Activated CD4-positive, alpha-beta T cell treated with anti-CD3 and anti-CD28 coated beads for 48 hours (primary cell): Measurements from ENCODE around the gene ADD3.
"Not testable (repeated sequence)": the region's sequence is repeated elsewhere in the genome, so short reads cannot be mapped to it uniquely, and the experiment has no call there.

Source experiments
- DNase-seq: peaks from one replicate; pipeline ENCODE4 v3.0.0-alpha.2; 2020

The ADD3 gene

DNA sequence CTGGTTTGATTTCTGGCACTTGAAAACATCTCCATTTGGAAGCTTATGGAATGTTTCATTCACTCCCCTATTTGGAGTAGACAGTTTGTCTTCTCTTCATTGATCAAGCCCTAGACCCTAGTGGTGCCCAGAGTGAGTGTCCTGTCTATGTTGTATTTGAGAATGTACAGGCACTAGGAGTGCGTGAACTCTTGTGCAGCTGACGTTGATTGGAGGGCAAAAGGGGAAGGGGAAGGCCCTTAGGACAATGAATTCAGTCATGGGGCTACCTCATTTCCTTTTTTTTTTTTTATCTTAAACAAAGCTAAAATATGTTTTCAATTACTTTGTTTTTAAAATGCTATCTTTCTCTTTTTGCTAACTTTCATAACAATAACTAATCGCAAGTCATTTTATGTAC is 66.5 kb downstream of the ADD3 start:
- DNase-seq, result peak; percentile 36

DNA sequence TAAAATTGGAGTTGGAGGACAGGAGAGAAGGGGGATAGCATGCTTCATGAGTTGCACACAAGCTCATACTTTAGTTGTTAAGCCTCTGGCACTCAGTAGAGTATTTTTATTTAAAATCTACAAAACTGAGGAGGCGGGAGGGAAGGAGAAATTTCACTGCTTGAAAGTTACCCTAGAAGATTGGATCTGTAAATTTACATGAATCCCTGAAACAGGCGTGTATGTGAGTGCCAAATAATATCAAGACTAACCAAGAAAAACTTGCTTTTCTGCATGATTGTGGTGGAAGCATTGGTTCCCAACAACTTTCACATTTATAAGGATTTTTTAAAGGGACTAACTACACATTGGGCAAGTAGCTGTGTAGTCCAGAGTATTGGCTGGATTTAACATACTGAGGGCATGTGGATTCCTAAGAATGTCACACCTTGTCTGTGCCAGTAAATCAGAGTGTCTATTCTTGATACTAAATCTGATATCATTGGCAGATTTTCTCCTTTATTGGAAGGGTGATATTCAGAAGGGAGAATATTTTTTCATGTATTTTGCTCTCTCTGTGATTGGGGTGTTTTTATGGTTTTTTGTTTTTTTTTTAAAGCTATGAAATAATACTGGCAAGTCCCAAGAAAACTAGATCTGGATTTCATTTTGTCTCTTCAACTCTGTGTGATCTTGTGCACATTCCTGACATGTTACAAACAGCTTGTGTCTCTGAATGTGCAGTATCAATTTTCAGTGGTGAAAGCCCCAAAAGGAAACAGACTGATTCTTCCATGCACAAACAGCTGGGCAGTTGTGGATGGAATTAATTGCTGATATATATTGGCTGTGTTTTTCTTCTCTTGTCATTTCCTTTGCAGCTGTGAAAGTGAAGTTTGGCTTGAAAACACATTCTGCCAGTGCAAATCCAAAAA is 67.2 kb downstream of the ADD3 start:
- no peak for DNase-seq

DNA sequence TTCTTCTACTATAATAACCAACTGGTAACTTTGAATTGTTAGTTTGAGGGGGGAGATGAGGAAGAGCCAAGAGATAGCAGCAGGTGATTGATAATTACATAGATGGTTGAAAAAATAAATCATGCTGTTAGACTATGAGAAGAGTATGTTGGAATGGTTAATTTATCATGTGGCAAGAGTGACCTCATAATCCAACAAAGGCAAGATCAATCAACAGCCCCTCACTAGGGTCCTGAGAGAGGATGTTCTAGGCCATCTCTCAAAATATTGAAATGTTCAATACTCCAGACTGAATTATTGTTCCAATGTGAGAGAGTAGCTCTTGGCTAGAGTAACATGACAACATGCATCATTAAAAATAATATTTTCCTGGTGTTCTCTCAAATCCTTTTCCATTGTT is 67.9 kb downstream of the ADD3 start:
- DNase-seq, result no peak

DNA sequence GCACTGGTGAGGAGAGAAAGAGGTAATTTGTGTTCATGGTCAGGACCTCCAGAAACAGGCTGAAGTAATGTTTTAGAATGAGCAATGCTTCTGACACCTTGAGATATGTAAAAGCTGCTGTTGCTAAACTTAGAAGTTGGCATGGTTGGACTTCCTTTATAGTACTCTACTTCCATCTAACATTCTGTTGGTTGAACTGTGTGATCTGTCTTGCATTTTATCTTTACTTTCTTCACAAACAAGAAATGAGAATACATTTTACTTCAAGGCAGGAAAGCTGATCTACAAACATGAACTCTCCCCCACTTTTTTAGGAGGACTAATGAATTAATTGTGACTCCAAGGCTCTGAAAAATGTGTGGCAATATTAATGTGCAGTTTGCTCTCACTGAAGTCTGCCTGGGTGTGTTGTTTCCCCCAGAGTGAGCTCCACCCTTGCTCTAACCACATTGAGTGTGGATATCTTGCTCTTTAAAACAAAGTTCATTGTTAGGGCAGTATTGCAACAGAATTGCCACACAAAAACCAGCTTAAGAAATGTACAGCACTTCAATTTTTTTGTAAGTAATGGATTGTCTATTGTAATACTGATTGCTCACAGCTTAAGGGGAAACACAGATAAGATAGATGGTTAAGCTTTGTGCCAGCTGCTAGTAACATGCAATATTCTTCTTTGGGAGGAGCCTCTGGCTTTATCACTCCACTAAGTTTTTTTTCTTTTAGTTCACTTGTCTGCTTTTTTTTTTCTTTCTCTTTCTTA is 69.0 kb downstream of the ADD3 start:
- no peak for DNase-seq

DNA sequence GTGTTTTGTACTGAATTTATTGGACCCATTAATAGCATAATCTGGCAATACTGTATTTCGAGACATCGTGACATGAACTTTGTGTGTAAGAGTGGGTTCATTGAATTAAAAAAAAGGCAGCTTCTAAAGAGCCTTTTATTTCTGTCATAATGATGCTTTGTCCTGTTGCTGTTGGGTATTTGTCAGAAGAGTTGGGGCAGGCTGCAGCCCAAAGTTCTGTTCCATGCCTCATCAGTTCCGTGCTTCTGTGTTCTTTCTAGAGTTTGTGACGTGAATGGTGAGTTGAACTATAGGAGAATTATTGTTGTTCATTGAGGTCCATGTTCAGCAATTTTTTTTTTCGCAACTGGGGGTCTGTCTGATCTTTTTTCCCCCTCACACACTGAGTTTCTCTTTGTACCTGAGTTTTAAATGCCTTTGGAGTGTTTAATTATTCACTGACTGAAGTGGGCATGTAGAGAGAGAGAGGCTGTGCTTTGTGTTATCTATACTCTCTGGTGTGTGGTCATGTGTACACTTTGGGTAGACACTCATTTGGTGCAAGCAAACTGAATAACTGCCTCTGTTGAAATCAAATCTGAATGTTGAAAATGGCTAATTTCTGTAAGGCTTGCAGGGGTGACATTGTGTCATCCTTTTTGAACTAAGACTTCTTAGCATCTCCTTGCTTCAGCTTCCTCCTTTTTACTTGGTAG is 69.8 kb downstream of the ADD3 start:
- DNase-seq, result no peak

DNA sequence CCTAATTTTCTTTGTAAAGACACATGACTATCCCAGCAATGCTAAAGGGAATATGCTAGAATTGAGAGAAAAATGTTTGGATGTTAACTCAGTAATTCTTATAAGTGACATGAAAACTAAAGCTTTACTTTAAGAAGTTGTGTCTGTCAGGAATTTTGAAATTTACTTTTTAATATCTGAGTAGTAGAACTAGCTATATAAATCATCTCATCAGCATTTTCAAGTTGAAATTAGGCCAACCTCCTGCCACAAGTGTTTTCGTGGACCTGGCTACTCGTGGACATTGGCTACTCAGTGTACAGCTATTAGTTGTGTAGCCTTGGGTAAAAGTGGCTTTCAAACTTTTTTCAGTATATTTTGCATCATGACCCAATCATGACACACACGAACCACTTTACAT is 70.5 kb downstream of the ADD3 start:
- no peak for DNase-seq

DNA sequence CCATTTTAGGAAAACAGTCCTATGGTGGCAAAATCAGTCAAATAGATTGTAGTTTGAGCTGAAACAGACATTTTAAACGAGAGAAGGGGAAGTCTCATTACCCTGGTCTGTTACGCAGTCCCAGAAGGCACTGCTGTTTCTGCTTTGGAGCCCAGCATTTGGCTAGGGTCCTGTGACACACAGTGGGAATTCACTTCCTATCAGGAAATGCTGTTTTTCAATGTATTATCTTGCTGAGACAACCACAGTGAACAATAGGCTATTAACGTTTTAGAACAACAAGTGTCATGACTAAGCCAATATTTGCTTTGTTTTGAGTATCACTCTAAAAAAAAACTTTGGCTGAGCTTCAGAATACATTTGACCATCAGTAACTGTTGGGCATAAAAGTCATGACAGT is 74.1 kb downstream of the ADD3 start:
- DNase-seq, result no peak

DNA sequence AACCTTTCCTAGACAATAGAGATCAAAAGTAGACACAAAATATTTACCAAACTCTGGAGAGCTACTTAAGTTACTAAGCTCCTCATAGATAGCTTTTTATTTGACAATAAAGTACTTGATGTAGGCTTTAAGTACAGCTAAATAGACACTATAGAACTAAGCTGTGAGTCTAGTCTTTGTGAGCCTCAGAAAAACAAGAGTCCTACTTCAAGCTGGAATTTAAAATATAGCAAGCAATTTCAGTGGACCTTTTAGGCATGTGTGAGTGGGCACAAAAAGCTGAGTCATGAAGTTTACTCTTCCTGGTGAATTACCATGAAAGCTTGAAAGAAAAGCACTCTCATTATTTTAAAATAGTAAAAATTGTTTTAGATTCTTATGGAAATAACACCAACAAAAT is 76.1 kb downstream of the ADD3 start:
- DNase-seq, result no peak

DNA sequence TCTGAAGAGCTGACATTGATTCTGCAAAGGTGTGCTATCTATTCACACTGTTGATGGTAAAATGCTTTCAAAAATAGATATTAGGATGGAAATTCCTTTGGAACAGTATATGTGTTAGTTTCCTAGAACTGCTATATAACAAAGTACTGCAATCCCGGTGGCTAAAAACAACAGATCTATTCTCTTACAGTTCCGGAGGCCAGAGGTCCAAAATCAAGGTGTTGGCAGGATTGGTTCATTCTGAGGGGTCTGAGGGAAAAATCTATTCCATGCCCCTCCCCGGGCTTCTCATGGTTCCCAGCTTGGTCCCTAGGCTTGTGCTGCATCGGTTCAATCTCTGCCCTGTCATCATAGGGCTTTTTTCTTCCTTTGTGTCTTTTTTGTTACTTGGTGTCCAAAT is 79.9 kb downstream of the ADD3 start:
- DNase-seq, result no peak

DNA sequence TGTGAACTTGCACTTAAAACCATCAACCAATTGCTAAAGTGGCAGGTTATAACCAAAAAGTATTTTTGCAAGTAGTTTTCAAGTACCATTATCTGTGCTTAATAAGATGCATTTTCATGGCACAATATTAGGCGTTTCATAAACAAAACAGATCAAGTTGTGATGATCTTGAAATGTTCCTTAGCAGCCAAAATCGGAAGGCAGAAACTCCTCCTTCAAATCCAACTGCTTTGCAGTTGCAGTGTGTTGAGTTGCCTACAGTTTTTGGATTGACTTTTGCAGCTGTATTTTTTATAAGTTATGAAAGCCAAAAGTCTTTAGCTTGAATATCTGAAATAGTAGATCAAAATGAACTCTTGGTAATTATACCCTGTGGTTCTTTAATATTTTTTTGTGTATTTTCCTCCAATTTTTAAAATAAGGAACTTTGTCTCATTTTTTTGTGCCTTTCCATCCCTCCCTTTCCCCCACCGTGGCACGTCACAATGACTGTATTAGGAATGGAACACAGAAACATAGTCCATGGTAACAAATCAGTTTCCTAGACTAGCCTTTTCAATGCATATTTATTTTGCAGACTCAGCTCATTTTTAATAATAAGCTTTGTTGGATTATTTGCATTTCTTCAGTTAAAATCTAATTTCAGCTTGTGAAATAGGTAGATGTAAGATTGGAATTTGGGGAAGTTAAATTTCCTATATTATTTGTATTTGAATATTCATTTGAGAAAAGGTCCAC is 80.8 kb downstream of the ADD3 start:
- DNase-seq, result no peak

DNA sequence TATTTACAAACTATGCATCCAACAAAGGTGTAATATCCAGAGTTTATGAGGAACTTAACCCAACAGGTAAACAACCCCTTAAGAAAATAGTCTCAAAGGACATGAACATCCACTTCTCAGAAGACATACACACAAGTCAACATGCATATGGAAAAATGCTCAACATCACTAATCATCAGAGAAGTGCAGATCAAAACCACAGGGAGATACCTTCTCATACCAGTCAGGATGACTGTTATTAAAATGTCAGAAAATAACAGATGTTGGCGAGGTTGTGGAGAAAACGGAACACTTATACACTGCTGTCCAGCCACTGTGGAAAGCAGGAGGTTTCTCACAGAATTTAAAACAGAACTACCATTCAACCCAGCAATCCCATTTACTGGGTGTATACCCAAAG is 84.0 kb downstream of the ADD3 start:
- no peak for DNase-seq

DNA sequence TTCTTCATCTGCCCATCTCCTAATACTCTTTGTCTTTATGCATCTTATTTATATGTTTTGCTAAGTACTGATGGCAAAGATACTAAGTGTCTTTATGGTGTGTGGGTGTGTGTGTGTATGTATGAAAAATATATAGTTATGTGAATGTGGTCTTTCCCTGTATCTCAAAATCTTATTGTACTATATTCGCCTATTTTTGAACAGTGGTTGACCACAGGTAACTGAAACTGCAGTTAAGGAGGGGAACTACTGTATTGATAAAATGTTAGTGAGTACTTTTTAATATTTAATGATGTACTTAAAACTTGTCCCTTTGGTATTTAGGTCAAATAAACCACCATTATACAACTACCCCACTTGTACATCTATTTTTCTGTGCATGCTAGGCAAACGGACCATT is 85.9 kb downstream of the ADD3 start:
- DNase-seq, result no peak

DNA sequence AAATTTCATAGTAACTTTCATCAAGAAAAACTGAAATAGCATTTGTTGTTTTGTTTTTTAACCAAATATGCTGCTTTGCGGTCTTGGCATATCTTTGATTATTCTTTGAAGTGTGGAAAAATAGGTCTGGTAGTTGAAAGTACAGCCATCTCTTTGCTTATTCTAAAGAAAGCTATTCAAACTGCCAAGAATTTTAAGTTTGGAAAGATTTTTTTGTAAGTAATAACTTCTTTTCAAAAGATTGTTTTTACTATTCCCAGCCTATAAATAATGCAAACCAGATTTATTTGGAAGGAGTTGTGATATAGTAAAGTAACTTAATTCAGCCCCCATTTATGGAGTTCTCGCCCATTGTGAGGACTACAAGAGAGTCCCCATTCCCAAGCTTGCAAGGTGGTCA is 87.0 kb downstream of the ADD3 start:
- no peak for DNase-seq

DNA sequence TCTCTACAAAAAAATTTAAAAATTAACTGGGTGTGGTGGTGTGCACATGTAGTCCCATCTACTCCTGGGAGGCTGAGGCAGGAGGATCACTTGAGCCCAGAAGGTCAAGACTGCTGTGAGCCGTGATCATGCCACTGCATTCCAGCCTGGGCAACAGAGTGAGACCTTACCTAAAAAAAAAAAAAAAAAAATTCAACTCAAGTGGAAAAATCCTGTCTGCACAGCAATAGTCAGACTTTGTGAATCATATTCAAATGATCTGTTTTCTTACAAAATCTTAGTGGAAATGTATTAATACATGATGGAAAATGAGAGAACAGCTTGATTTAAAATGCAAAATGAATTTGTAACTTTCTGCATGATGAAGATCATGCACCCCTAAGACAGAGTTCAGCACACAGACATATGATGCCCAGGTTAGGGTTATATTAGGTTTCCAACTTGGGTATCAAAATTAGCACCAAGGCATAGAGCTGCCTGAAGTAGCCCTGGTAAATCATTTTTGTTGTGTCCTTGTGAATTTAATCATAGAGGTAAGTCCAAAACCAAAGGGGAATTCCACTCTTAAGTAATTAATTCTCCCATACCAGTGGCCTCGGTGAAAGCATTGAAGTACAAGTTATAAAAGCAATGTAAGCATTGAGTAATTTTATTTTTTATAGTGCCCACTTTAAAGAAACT is 93.8 kb downstream of the ADD3 start:
- no peak for DNase-seq

DNA sequence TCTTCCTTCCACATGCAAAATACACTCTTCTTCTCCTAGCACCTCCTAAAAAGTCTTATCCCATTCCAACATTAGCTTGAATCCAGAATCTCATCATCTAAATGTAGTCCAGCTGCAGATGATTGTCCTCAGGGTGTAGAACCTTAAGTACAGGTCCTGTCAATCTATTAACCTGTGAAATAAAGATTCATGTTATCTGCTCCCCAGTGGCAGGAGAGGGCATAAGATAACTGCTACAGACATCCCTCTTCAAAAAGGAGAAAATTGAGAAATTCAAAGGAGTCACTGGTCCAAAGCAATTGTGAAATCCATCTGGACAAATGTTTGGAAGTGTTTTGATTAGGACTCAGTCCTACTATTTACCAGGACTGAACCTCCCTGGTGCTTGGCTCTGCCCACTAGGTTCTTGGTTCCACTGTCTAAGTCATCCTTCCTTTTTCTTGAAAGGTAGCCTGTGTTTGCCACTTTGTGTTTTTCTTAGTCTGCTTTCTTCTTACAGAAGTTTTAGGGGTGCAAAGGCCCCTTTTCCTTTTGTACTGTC is 96.2 kb downstream of the ADD3 start:
- no peak for DNase-seq

DNA sequence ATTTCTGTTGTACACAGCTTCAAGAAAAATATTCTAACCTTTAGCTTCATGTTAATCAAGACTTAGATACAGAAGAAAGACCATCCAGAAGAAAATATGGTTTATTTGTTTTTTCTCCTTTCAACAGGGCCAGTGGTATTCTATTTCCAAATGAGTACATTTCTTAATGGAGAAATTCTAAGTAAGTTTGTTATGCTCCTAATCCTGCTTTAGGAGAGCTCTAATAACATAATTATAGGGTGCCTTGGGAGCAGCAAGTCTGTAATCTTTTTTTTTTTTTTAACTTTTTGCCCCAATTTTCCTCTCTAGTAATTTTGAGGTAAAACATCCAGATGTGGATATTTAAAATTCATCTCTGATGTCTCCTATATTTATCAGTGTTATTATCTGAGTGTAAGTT is 98.1 kb downstream of the ADD3 start:
- no peak for DNase-seq

DNA sequence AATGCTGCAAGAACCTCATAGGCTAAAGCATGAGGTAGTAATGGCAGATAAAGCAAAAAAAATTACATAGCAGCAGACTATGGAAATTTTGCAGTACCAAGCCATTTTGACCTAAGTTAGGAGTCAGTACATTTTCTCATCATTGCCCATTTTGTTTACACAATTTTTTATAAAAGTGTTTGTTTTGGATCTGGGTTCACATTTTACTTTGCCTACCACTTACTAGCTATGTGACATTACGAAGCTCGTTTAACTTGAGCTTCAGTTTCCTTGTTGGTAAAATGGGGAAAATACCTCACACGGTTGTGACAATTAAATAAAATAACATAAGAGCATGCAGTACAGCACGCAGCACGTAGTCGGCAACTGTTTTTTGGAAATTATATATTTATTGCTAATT is 99.6 kb downstream of the ADD3 start:
- DNase-seq, result no peak

DNA sequence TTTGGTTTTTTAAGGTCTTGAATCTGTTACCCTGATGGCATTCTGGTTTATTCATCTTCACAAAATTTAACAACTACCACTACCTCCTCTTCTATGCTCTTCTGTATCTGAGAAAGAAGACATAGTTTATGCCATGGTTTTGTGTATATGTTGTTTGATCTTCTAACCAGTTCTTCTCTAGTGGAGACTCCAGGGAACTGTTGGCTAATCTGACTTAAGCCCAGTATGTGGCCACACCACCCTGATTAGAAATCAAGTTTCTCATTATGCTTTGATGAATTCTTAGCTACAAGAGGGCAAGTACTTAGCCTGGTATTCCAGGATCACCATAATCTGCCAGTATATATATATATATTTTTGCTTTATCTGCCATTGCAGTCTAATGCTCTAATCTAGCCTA is 100.1 kb downstream of the ADD3 start:
- no peak for DNase-seq

DNA sequence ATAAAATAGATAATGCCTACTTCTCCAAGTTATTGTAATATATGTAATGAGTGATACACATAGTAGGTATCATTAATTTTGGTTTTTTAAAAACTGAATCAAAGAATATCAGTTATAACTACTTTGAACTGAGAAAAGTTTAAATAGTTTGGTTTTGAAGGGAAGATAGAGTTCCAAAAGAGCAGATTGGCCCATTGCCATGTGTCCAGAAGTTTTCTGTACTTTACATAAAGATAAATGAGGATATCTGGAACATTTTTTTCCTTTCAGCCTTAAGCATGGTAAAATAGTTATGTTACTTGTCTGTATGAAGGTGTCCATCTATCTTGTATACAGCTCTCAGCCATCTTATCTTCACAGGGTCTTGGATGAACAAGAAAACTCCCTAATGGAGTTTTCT is 101.7 kb downstream of the ADD3 start:
- DNase-seq, result no peak

DNA sequence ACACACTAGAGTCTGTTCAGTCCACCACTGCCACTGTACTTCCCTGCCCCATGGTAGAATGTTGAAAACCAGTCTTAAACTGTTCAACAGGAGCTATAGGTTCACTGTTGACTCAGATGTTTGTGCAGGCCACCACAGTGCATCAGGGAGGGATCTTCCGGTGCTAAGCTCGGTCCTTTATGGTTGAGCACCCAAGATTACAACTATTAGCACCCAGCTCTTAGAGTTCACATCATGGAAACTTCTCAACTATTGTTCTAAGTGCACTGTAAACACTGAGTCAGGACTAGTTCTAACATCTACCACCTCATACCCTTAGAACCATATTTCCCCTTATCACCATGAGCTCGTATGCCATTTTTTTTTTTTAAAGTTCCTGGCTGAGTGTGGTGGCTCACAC is 102.6 kb downstream of the ADD3 start:
- DNase-seq, result no peak

DNA sequence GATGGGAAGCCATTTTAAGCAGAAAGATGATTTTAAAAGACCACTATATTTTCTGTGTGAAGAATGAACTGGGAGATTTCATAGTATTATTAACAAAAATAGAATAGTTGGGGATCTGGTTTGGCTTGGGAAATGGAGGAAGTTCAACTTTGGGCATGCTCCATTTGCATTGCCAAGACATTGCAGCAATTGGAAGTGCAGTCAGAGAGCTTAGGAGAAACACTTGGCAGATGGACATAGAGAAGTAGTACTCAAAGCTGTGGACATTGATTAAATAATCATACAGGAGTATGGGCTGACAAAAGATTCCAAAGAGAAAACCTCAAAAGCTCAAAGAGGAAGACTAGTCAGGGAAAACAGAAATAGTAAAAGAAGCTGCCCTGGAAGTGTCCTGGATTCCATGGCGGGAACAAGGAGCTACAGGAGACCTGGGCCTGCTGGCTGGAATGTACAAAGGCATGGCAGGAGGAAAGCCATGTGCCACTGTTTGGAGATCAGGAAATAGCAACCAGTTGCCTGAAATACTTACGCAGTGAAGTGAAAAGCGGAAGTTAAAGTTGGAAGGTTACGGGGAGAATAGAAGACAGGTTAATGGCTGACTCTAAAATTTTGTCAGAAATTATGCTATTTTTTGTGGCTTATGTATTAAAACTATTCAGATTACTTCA is 106.0 kb downstream of the ADD3 start:
- DNase-seq, result no peak

DNA sequence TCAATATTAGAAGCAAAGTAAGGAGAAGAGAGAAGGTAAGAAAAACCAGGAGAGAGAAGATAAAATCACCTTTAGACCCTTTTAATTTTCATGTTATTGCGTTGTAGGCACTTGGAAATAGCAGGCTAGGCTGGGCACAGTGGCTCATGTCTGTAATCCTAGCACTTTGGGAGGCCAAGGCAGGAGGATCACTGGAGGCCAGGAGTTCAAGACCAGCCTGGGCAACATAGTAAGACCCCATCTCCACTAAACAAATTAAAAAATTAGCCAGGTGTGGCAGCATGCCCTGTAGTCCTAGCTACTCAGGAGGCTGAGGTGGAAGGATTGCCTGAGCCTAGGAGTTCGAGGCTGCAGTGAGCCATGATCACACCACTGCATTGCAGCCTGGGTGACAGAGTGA is 106.9 kb downstream of the ADD3 start:
- not testable (repeated sequence) for DNase-seq
